Kidney epithelial cell (primary cell): ENCODE results near the gene ZNF101. TPM values are rescaled to one million over a fixed set of nuclear protein-coding genes. Genes with fewer than 3 reads are reported as not detected.
"Not testable (repeated sequence)": the region's sequence is repeated elsewhere in the genome, so short reads cannot be mapped to it uniquely, and the experiment has no call there.

Experiments
- DNase-seq: peaks from one replicate; pipeline ENCODE4 v3.0.0-alpha.2; 2010; ENCODE audit warnings: low read depth
- H3K27me3 ChIP-seq: 2 replicates; pipeline ENCODE4 v1.6.0; 2011; ENCODE audit warnings: low read length; ENCODE audit not compliant: control insufficient read depth, insufficient read depth
- H3K36me3 ChIP-seq: 2 replicates; pipeline ENCODE4 v1.5.1; 2011; ENCODE audit warnings: low read length; ENCODE audit not compliant: control insufficient read depth, insufficient read depth
- H3K4me3 ChIP-seq: 2 replicates; pipeline ENCODE4 v1.5.1; 2011; ENCODE audit warnings: low read depth, mild to moderate bottlenecking, control low read depth, low read length
- total RNA-seq: library from RNA; depleted of rRNA; stranded (reverse); fragments of >200 nt; gene quantifications from 2 replicates; pipeline ENCODE4 v1.2.3, GENCODE V29; 2015
- TF ChIP-seq, protein P1 (sequence below): IDR thresholded peaks from 2 replicates; pipeline ENCODE4 v1.5.1; 2011; ENCODE audit warnings: mild to moderate bottlenecking, moderate library complexity, low read length, control low read depth, inconsistent platforms; ENCODE audit not compliant: insufficient read depth, poor library complexity, severe bottlenecking

The ZNF101 gene
- total RNA-seq, 1 donor from 2014 or later = 5.3 TPM

DNA sequence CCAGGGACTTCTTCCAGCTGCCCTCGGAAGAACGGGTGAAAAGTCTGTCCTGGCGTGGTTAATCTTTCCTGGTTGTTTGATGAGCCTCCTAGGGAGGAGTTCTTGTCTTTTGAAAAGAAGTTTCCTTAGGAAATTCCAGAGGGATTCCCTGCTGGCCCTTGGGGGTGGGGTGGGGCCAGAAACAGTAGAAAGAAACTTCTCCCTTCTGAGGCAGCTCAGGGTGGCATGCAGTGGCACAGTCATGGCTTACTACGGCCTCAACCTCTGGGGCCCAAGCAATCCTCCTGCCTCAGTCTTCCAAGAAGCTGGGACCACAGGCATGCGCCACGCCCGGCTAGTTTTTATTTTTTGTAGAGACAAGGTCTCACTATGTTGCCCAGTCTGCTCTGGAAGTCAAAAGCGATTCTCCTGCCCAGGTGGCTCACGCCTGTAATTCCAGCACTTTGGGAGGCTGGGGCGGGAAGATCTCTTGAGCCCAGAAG, 1.5 kb downstream of the ZNF101 start:
- no peaks in the 10 kb centered on the region for H3K27me3 ChIP-seq
- no peak for DNase-seq
- TF ChIP-seq, protein P1, sequence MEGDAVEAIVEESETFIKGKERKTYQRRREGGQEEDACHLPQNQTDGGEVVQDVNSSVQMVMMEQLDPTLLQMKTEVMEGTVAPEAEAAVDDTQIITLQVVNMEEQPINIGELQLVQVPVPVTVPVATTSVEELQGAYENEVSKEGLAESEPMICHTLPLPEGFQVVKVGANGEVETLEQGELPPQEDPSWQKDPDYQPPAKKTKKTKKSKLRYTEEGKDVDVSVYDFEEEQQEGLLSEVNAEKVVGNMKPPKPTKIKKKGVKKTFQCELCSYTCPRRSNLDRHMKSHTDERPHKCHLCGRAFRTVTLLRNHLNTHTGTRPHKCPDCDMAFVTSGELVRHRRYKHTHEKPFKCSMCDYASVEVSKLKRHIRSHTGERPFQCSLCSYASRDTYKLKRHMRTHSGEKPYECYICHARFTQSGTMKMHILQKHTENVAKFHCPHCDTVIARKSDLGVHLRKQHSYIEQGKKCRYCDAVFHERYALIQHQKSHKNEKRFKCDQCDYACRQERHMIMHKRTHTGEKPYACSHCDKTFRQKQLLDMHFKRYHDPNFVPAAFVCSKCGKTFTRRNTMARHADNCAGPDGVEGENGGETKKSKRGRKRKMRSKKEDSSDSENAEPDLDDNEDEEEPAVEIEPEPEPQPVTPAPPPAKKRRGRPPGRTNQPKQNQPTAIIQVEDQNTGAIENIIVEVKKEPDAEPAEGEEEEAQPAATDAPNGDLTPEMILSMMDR = no peak
- no peaks in the 10 kb centered on the region for H3K36me3 ChIP-seq
- H3K4me3 ChIP-seq = no peak overlapping the region

- no peaks in the 10 kb centered on the region for H3K36me3 ChIP-seq
- TF ChIP-seq, protein P1 = no peak
These were observed 4.2 kb downstream of the ZNF101 start for GRCh38 chr19:19672816-19673215.

DNA sequence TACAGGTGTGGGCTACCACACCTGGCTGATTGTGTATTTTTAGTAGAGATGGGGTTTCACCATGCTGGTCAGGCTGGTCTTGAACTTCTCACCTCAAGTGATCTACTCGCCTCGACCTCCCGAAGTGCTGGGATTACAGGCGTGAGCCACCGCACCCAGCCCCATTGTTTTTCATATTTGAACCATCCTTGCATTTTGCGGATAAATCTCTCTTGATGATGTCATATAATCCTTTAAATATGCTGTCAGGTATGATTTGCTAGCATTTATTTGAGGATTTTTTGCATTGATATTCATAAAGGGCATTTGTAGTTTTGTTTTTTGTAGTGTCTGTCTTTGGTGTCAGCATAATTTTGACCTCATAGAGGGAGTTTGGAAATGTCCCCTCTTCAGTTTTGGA, 5.7 kb downstream of the ZNF101 start:
- no peak for DNase-seq
- Histone ChIP-seq H3K36me3 (peaks cover 1% of the 10 kb centered on the region), H3K4me3 (no peak overlapping the region), H3K27me3 (no peaks in the 10 kb centered on the region)
- TF ChIP-seq, protein P1 = no peak

More at GRCh38 chr19:19672816-19673215, 4.2 kb downstream of the ZNF101 start:
- Histone ChIP-seq H3K27me3 (no peaks in the 10 kb centered on the region), H3K4me3 (no peak overlapping the region)
- no peak for DNase-seq

DNA sequence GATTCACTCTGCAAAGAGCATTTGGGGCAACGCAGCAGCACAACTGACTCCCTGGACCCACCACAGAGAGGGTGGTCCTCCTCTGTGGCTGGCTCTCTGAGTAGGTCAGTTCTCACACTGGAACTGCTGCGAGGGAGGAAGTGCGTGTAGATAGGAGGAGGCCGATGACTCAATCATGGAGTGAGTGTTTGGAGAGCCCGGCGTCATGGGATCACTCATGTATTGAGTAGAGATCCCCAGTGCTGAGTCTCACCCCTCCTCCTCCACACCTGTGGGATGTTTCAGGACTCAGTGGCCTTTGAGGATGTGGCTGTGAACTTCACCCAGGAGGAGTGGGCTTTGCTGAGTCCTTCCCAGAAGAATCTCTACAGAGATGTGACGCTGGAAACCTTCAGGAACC, 8.9 kb downstream of the ZNF101 start:
- peaks cover 1% of the 10 kb centered on the region for H3K36me3 ChIP-seq
- no peak for DNase-seq
- no peaks in the 10 kb centered on the region for H3K27me3 ChIP-seq
- H3K4me3 ChIP-seq = no peak overlapping the region
- TF ChIP-seq, protein P1 = no peak

GRCh38 chr19:19679176-19680073, 10.8 kb downstream of the ZNF101 start:
- no peak for DNase-seq
- Histone ChIP-seq H3K27me3 (no peaks in the 10 kb centered on the region), H3K36me3 (peaks cover 1% of the 10 kb centered on the region), H3K4me3 (no peak overlapping the region)
- TF ChIP-seq, protein P1 = no peak

GRCh38 chr19:19686119-19686518, 17.5 kb downstream of the ZNF101 start:
- H3K27me3 ChIP-seq, H3K4me3 ChIP-seq, DNase-seq, H3K36me3 ChIP-seq: not testable (repeated sequence)
